ENCODE measurements around the gene AOPEP.

AOPEP gene

GRCh38 chr9:94761481-94761880 is 35.0 kb downstream of the AOPEP start:
- DNase-seq, result no peak

- DNase-seq, result no peak
These were observed 41.0 kb downstream of the AOPEP start for GRCh38 chr9:94767331-94768072.

GRCh38 chr9:94768766-94769165 is 42.3 kb downstream of the AOPEP start:
- no peak for DNase-seq

GRCh38 chr9:94770334-94770733 is 43.8 kb downstream of the AOPEP start:
- DNase-seq, result no peak

- DNase-seq, result no peak
These were observed 44.6 kb downstream of the AOPEP start for GRCh38 chr9:94771096-94771495.

- no peak for DNase-seq
These were observed 45.6 kb downstream of the AOPEP start for GRCh38 chr9:94772144-94772543.

GRCh38 chr9:94772639-94773303 is 46.3 kb downstream of the AOPEP start:
- no peak for DNase-seq

GRCh38 chr9:94773655-94774054 is 47.2 kb downstream of the AOPEP start:
- DNase-seq, result no peak

GRCh38 chr9:94778013-94778412 is 51.5 kb downstream of the AOPEP start:
- DNase-seq, result no peak

- DNase-seq, result no peak
These were observed 52.5 kb downstream of the AOPEP start for GRCh38 chr9:94779031-94779430.

- DNase-seq, result no peak
These were observed 53.3 kb downstream of the AOPEP start for GRCh38 chr9:94779693-94780290.

- no peak for DNase-seq
These were observed 54.0 kb downstream of the AOPEP start for GRCh38 chr9:94780516-94780950.

GRCh38 chr9:94782355-94783101 is 56.0 kb downstream of the AOPEP start:
- no peak for DNase-seq

- peak; percentile 78 to 82 for DNase-seq
These were observed 56.7 kb downstream of the AOPEP start for GRCh38 chr9:94783102-94783682.

- no peak for DNase-seq
These were observed 57.4 kb downstream of the AOPEP start for GRCh38 chr9:94783928-94784327.

- DNase-seq, result no peak
These were observed 59.0 kb downstream of the AOPEP start for GRCh38 chr9:94785215-94786169.

GRCh38 chr9:94786586-94786985 is 60.1 kb downstream of the AOPEP start:
- DNase-seq, result no peak

GRCh38 chr9:94787266-94787665 is 60.8 kb downstream of the AOPEP start:
- no peak for DNase-seq

GRCh38 chr9:94788570-94789105 is 62.1 kb downstream of the AOPEP start:
- DNase-seq, result no peak

- no peak for DNase-seq
These were observed 64.9 kb downstream of the AOPEP start for GRCh38 chr9:94791435-94791834.

- no peak for DNase-seq
These were observed 66.0 kb downstream of the AOPEP start for GRCh38 chr9:94792511-94792910.

Measured in Kasumi-1 (cell line).